Measurements from ENCODE around the gene DLG2. TPM values are rescaled to one million over a fixed set of nuclear protein-coding genes. Genes with fewer than 3 reads are reported as not detected.

The DLG2 gene
- total RNA-seq, 2 experiments from 2014 or later = 6.9 to 8.2 TPM

DNA sequence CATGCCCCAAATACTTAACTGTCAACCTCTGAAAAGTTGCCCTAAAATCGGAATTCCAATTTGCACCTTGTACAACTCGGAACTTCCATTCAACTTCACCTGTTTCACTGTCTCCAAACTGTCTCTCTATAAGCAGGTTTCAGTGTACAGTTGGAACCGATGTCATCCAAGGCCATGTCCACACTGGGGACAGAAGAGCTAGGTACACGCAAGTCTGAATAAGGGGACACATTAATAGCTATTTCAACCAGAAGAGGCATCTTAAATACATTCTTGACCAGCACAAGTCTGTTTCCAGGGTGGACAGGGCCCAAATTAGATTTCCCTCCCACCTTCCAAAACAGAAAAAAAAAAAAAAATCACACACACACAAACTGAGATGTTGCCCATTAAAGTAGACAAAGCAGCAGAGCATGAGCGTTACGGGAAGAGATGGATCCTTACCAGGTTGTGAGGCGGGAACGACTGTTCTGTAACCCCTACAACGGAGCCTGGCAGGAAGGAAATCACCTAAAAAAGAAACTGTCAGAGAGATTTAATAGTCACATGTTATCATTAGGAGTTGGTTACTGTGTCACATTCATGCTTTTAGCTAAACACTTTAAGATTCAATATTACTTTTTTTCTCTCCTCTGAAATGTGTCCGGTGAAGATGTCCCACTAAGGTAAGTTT lies 36.1 kb upstream of the DLG2 start:
- no peaks in the 10 kb centered on the region for H3K9me2 ChIP-seq (ENCODE audit: insufficient read depth, low read length)
- peaks cover 66% of the 10 kb centered on the region for H3K79me2 ChIP-seq (ENCODE audit: insufficient read depth, low read depth, low read length)
- intact Hi-C loops (cut with micrococcal nuclease; ENCODE audit: unreplicated experiment) = loop anchor here (1.0 to 5.0 kb wide), 3 partner anchors 15 to 404 kb away; partner anchors contain the start of gene PICALM
- H3K36me3 ChIP-seq (ENCODE audit: insufficient read depth, low read length) = peaks cover 57% of the 10 kb centered on the region
- H3K4me1 ChIP-seq (ENCODE audit: insufficient read depth, low read length, poor library complexity, severe bottlenecking) = peaks cover 35% of the 10 kb centered on the region
- H3K4me2 ChIP-seq (ENCODE audit: low read length) = peak overlapping the region; percentile 89
- peak overlapping the region; percentile 86 for H3K27ac ChIP-seq (ENCODE audit: low read depth, low read length, poor library complexity, severe bottlenecking)
- H3K9me3 ChIP-seq (ENCODE audit: low read length) = no peaks in the 10 kb centered on the region
- DNase-seq (ENCODE audit: low spot score) = peak; percentile 26
- TSS peak; percentile 44 for BruUV-seq (replicated peaks)
- peak overlapping the region; percentile 93 for H3K4me3 ChIP-seq (ENCODE audit: low read depth, low read length, poor library complexity, severe bottlenecking)
- H2AFZ ChIP-seq (ENCODE audit: low read length) = no peak overlapping the region
- TF ChIP-seq, protein P1, sequence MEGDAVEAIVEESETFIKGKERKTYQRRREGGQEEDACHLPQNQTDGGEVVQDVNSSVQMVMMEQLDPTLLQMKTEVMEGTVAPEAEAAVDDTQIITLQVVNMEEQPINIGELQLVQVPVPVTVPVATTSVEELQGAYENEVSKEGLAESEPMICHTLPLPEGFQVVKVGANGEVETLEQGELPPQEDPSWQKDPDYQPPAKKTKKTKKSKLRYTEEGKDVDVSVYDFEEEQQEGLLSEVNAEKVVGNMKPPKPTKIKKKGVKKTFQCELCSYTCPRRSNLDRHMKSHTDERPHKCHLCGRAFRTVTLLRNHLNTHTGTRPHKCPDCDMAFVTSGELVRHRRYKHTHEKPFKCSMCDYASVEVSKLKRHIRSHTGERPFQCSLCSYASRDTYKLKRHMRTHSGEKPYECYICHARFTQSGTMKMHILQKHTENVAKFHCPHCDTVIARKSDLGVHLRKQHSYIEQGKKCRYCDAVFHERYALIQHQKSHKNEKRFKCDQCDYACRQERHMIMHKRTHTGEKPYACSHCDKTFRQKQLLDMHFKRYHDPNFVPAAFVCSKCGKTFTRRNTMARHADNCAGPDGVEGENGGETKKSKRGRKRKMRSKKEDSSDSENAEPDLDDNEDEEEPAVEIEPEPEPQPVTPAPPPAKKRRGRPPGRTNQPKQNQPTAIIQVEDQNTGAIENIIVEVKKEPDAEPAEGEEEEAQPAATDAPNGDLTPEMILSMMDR (conservative IDR thresholded peaks at IDR 0.05; ENCODE audit: low read length) = no peak
- TF ChIP-seq EZH2phosphoT487 (IDR thresholded peaks at IDR 0.05; ENCODE audit: borderline replicate concordance, low read depth, low read length) = no peak
- POLR2A ChIA-PET = interaction anchor here (0.6 to 2.5 kb wide), 7 partner anchors 13 to 535 kb away, joined by 3 to 12 read pairs (median 4); partner anchors contain the start of genes TMEM126A and TMEM126B
- CTCF ChIA-PET (ENCODE audit: unreplicated experiment) = interaction anchor here (1.0 kb wide), 1 partner anchor 16 kb away, joined by 4 read pairs; the partner anchor contains the start of gene TMEM126A
- peaks cover 52% of the 10 kb centered on the region for H4K20me1 ChIP-seq (ENCODE audit: insufficient read depth, low read length)

- H4K20me1 ChIP-seq (ENCODE audit: insufficient read depth, low read length) = peaks cover 60% of the 10 kb centered on the region
- intact Hi-C loops (cut with micrococcal nuclease; ENCODE audit: unreplicated experiment) = loop anchor here (2.0 to 5.0 kb wide), 2 partner anchors 63 to 405 kb away; partner anchors contain the start of gene PICALM
- H3K9me2 ChIP-seq (ENCODE audit: insufficient read depth, low read length) = no peaks in the 10 kb centered on the region
- H3K4me1 ChIP-seq (ENCODE audit: insufficient read depth, low read length, poor library complexity, severe bottlenecking) = peaks cover 35% of the 10 kb centered on the region
- ChIA-PET CTCF (ENCODE audit: unreplicated experiment) (interaction anchor here (1.1 kb wide), 1 partner anchor 14 kb away, joined by 3 read pairs; the partner anchor contains the start of gene TMEM126A), POLR2A (interaction anchor here (1.3 to 6.8 kb wide), 2 partner anchors 14 to 34 kb away, joined by 4 to 94 read pairs; partner anchors contain the start of genes TMEM126A and TMEM126B)
- no TSS peak for BruUV-seq (replicated peaks)
- H3K4me2 ChIP-seq (ENCODE audit: low read length) = peak overlapping the region; percentile 89
- H3K4me3 ChIP-seq (ENCODE audit: low read depth, low read length, poor library complexity, severe bottlenecking) = peak overlapping the region; percentile 93
- TF ChIP-seq EZH2phosphoT487 (IDR thresholded peaks at IDR 0.05; ENCODE audit: borderline replicate concordance, low read depth, low read length) = no peak
- TF ChIP-seq, protein P1 (conservative IDR thresholded peaks at IDR 0.05; ENCODE audit: low read length) = no peak
- no peak for DNase-seq (ENCODE audit: low spot score)
- H2AFZ ChIP-seq (ENCODE audit: low read length) = no peak overlapping the region
- H3K9me3 ChIP-seq (ENCODE audit: low read length) = no peaks in the 10 kb centered on the region
- peaks cover 68% of the 10 kb centered on the region for H3K36me3 ChIP-seq (ENCODE audit: insufficient read depth, low read length)
- peaks cover 77% of the 10 kb centered on the region for H3K79me2 ChIP-seq (ENCODE audit: insufficient read depth, low read depth, low read length)
- H3K27ac ChIP-seq (ENCODE audit: low read depth, low read length, poor library complexity, severe bottlenecking) = no peak overlapping the region
Observed at GRCh38 chr11:85661972-85662664, 35.0 kb upstream of the DLG2 start.
